Measurements from ENCODE around the gene SH3RF1. TPM values are rescaled to one million over a fixed set of nuclear protein-coding genes. Genes with fewer than 3 reads are reported as not detected.

SH3RF1 gene
- total RNA-seq, 1 experiment from 2014 or later, result 15.3 TPM

DNA sequence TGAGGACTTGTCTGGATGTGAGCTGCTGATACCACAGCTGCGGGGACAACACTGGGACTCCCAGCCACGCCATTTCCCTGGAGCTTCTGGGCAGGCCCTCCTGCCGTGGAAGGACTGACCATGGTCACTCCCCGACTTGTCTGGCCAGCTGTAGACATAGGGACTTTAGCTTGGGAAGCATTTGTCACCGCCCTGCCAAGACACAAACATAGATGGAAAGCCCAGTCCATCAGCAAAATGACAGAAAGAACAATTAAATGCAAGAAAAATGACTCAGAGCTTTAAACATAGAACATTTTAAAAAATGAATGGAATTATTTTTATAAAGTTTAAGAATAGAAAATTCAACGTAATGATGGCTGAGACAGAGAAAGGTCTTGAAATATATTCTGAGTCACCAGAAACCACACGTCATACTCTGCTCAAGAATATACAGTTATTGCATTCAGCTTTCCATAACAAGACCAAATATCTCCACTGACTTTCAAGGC is 153.1 kb downstream of the SH3RF1 start:
- no peak overlapping the region for H3T11ph ChIP-seq (ENCODE audit: low read length)
- no peak overlapping the region for H2BK20ac ChIP-seq (ENCODE audit: low read depth, low read length, poor library complexity, severe bottlenecking)
- no peak overlapping the region for H3K18ac ChIP-seq (ENCODE audit: insufficient read length, low read depth, low read length)
- H2BK5ac ChIP-seq (ENCODE audit: insufficient read length, low read length), result no peak overlapping the region
- no peak overlapping the region for H3K14ac ChIP-seq (ENCODE audit: insufficient read depth, low read length)
- no peak overlapping the region for H3K9ac ChIP-seq (ENCODE audit: extremely low read depth, insufficient read length, low read length)
- H3K4me1 ChIP-seq (ENCODE audit: insufficient read depth, low read length), result no peaks in the 10 kb centered on the region; the same call in 1 of the 2 replicates
- no peak overlapping the region for H3K4me3 Mint-ChIP-seq
- no peak overlapping the region for H2BK120ac ChIP-seq (ENCODE audit: low read depth, low read length, poor library complexity, severe bottlenecking)
- peaks cover 14 to 47% (median 29%) of the 10 kb centered on the region in 3 experiments for H3K36me3 Mint-ChIP-seq (ENCODE audit: insufficient read depth in 1 of 3, low read depth in 3 of 3)
- H4K20me1 ChIP-seq (ENCODE audit: control insufficient read depth, insufficient read depth, insufficient read length), result no peaks in the 10 kb centered on the region
- H3K4me1 Mint-ChIP-seq, result peaks cover 10% of the 10 kb centered on the region in 2 experiments
- no peak overlapping the region for H3K56ac ChIP-seq (ENCODE audit: insufficient read length, low read depth, low read length)
- 100% methylated on average over 1 of the region's 7 CpGs for WGBS (ENCODE audit: extremely low coverage, insufficient read length, low lambda C conversion rate)
- no peak overlapping the region for H3K27ac ChIP-seq (ENCODE audit: insufficient read length, low read depth, low read length)
- H2AK5ac ChIP-seq (ENCODE audit: insufficient read length, low read length), result no peak overlapping the region
- no peak overlapping the region for H4K8ac ChIP-seq (replicated peaks; ENCODE audit: insufficient read length, low read depth, low read length)
- no peak overlapping the region for H4K91ac ChIP-seq (ENCODE audit: insufficient read length, low read depth, low read length)
- TF ChIP-seq CTCF (conservative IDR thresholded peaks at IDR 0.05), result no peak
- peak overlapping the region in 1 of 3 experiments; percentile 35; a peak in 1 of 7 replicates for H3K27ac Mint-ChIP-seq
- H3K9me3 ChIP-seq (ENCODE audit: control insufficient read depth, low read depth, low read length), result no peaks in the 10 kb centered on the region
- no peak overlapping the region for H4K5ac ChIP-seq (ENCODE audit: insufficient read length, low read depth, low read length)
- no peak overlapping the region for H3K4me2 ChIP-seq (ENCODE audit: insufficient read depth, insufficient read length, low read length)
- no peaks in the 10 kb centered on the region for H3K79me1 ChIP-seq (ENCODE audit: insufficient read depth, low read depth, low read length, poor library complexity, severe bottlenecking)
- H2AFZ ChIP-seq (ENCODE audit: low read length), result no peak overlapping the region
- no peaks in the 10 kb centered on the region for H3K79me2 ChIP-seq (ENCODE audit: insufficient read depth, low read length)
- no peak overlapping the region for H3K4ac ChIP-seq (ENCODE audit: low read depth, low read length)
- H3K27me3 Mint-ChIP-seq (ENCODE audit: low read depth), result no peaks in the 10 kb centered on the region
- H3K23me2 ChIP-seq (ENCODE audit: insufficient read length, low read depth, low read length, poor library complexity, severe bottlenecking), result no peaks in the 10 kb centered on the region
- H2BK12ac ChIP-seq (ENCODE audit: insufficient read length, low read depth, low read length), result no peak overlapping the region
- no peaks in the 10 kb centered on the region for H3K9me3 Mint-ChIP-seq
- no peak overlapping the region for H3K23ac ChIP-seq (ENCODE audit: insufficient read length, low read depth, low read length)
- no peak for DNase-seq
- no peaks in the 10 kb centered on the region for H3K27me3 ChIP-seq (ENCODE audit: insufficient read depth, low read length)
- H2BK15ac ChIP-seq (ENCODE audit: low read depth, low read length), result no peak overlapping the region

Data from H9 (cell line).